NCI-H1105 treated with DMSO at 0.1 percent for 48 hours (cell line): ENCODE results near the gene LRCH2.
"Not testable (repeated sequence)": the region's sequence is repeated elsewhere in the genome, so short reads cannot be mapped to it uniquely, and the experiment has no call there.

Source experiments
- DNase-seq: peaks from one replicate; lab custom pipeline; 2025; lab: John Stamatoyannopoulos, UW

LRCH2 gene

GRCh38 chrX:115209547-115209946 is 24.3 kb downstream of the LRCH2 start:
- not testable (repeated sequence) for DNase-seq

- DNase-seq = no peak
These were observed 29.9 kb downstream of the LRCH2 start for GRCh38 chrX:115204040-115204439.

DNA sequence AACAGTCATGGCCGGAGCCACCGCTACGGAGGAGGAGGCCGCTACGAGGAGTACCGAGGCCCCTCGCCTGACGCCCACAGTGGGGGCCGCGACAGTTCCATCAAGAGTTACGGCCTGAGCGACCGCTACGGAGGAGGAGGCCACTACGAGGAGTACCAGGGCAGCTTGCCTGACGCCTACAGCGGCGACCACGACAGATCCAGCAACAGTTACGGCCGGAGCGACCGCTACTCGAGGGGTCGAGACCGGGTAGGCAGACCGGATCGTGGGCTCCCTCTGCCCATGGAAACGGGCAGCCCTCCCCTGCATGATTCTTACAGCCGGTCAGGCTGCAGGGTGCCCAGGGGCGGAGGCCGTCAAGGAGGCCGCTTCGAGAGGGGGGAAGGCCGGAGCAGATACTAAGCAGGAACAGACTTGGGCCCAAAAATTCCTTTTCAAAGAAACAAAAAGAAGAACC is 41.6 kb downstream of the LRCH2 start:
- DNase-seq = no peak

DNA sequence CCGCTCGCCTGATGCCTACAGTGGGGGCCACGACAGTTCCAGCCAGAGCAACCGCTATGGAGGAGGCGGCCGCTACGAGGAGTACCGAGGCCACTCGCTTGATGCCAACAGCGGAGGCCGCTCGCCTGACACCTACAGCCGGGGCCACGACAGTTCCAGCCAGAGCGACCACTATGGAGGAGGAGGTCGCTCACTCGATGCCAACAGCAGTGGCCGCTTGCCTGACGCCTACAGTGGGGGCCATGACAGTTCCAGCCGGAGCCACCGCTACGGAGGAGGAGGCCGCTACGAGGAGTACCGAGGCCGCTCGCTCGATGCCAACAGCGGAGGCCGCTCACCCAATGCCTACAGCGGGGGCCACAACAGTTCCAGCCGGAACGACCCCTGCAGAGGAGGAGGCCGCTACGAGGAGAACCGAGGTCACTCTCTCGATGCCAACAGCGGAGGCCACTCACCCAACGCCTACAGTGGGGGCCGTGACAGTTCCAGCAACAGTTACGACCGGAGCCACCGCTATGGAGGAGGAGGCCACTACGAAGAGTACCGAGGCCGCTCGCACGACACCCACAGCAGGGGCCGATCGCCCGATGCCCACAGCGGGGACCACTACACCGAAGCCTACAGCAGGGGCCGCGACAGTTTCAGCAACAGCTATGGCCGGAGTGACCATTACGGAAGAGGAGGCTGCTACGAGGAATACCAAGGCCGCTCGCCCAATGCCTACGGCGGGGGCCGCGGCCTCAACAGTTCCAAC is 42.2 kb downstream of the LRCH2 start:
- no peak for DNase-seq

DNA sequence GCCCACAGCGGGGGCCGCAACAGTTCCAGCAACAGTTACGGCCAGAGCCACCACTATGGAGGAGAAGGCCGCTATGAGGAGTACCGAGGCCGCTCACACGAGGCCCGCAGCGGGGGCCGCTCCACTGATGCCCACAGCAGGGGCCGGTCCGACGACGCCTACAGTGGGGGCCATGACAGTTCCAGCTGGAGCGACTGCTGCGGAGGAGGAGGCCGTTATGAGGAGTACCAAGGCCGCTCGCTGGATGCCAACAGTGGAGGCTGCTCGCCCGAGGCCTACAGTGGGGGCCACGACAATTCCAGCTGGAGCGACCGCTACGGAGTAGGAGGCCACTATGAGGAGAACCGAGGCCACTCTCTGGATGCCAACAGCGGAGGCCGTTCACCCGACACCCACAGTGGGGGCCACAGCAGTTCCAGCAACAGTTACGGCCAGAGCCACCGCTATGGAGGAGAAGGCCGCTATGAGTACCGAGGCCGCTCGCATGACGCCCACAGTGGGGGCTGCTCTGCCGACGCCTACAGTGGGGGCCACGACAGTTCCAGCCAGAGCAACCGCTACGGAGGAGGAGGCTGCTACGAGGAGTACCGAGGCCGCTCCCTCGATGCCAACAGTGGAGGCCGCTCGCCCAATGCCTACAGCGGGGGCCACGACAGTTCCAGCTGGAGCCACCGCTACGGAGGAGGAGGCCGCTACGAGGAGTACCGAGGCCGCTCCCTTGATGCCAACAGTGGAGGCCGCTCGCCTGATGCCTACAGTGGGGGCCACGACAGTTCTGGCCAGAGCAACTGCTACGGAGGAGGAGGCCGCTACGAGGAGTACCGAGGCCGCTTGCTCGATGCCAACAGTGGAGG is 43.0 kb downstream of the LRCH2 start:
- no peak for DNase-seq

DNA sequence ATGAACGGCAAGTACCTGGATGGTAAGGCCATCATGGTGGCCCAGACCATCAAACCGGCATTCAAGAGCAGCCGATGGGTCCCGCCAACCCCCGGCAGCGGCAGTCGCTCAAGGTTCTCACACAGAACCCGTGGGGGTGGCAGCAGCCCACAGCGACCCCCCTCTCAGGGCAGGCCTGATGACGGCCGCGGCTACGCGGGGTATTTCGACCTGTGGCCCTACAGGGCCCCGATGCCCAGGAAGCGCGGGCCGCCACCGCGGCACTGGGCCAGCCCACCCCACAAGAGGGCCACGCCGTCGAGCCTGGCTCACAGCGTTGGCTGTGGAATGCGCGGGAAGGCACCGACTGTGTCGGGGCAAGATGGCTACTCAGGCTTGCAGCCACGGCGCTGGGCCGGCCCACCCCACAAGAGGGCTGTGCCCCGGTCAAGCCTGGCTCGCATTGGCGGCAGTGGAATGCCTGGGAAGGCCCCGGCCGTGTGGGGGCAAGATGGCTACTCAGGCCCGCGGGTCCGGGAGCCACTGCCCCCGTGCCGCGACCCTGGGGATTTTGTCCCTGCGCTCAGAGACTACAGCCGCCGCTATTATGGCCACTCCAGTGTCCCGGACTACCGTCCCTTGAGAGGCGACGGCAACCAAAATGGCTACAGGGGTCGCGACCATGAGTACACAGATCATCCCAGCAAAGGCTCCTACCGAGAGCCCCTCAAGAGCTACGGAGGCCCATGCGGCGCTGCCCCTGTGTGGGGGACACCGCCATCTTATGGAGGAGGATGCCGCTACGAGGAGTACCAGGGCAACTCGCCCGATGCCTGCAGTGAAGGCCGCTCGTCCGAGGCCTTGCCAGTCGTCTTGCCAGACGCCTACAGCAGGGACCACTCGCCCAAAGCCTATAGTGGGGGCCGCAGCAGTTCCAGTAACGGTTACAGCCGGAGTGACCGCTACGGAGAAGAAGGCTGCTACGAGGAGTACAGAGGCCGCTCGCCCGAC is 44.0 kb downstream of the LRCH2 start:
- DNase-seq = no peak

- no peak for DNase-seq
These were observed 44.8 kb downstream of the LRCH2 start, which contains the start of gene RBMXL3 for GRCh38 chrX:115189110-115189509. Gene RBMXL3 (plus strand): TSS chrX:115189410. CDS start chrX:115189442, 32 bp downstream.

DNA sequence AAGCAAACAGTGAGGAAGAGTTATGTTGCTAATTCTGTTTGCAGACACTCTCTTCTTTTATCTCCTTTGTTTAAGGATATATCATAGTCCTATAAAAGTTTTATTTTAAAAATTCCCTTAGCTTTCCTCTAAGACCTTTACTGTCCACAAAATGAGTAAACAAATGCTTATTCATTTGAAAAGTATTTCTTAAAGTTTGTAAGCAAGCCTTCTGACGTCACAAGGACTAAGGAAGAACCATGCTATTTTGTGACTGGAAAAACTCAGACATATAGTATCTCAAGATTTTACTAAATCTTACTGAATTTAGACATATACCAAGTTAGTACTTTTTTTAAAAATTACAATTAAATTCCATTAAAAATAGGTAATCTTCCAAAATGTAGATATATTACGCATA is 49.9 kb downstream of the LRCH2 start:
- no peak for DNase-seq

- DNase-seq = no peak
These were observed 55.4 kb downstream of the LRCH2 start for GRCh38 chrX:115178473-115178872.

DNA sequence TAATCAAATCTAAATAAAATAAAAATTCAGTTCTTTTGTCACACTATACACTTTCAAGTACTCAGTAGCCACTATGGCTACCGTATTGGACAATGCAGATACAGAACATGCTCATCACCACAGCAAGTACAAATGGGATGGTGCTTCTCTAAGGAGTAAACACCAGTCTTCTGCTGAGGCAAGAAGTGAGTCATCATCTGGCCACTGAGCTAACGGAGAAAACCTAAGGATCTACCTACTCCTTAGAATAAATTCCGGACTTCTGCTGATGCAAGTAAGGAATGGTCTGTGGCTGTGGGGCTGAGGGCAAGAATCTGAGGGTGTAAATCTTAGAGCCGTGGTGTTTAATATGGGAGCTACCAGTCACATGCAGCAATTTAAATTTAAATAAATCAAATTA is 56.0 kb downstream of the LRCH2 start:
- no peak for DNase-seq

DNA sequence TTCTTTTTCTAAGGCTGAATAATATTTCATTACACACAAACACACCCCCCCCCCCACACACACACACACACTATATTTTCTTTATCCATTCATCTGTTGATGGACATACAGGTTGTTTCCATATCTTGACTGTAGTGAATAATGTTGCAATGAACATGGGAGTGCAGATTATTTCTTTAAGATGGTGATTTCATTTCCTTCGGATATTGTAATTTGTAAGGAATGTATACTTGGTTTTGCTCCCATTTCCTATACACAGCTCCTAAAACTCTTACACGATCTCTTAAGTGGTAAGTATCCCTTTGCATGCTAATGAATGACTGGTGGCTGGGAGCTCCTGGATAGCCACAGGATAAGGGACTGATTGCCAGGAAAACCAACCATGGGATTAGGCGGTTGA is 59.3 kb downstream of the LRCH2 start:
- DNase-seq = no peak

DNA sequence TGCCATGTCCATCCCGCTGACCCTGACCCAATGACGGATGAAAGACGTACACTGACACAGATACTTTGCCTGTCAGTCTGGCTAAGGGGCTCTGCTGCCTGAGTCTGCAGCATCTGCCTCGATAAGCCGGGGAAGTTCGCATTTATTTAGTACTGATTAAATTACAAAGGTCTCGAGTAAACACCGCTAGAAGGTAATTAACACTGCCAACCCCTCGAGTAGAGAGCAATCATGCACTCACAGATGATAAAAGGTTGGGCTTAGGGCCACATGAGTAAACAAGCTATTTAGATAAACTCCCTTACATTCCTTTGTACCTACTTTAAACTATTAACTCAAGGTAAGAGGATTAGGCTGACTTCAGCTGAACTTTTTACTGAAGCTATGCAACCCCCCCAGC is 60.7 kb downstream of the LRCH2 start:
- DNase-seq = no peak

DNA sequence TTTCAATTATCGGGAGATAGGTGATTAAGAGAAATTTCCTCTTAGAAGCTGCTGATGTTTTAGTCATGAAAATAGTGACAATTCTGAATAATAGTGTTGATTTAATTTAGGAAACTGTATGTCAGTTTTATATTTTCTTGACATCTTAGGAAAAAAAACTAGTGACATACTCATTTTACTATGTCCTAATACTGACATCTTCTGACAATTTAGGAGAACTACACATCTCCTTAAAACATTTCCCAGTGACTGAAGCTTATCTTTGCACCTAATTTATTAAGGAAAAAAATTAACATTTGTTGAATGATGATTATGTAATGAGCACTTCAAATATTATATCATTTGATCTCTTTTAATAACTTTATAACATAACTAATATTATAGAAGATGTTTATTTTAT is 86.7 kb downstream of the LRCH2 start:
- peak; percentile 51 for DNase-seq

DNA sequence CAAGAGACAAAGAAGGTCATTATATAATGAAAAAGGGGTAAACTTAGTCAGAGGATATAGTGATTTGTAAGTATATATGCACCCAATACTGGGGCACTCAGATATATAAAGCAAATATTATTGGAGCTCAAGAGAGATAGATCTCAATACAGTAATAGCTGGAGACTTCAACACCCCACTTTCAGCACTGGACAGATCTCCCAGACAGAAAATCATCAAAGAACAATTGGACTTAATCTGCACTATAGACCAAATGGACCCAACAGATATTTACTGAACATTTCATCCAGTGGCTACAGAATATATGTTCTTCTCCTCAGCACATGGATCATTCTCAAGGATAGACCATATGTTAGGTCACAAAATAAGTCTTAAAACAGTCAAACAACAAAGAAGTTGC is 91.8 kb downstream of the LRCH2 start:
- DNase-seq = no peak

DNA sequence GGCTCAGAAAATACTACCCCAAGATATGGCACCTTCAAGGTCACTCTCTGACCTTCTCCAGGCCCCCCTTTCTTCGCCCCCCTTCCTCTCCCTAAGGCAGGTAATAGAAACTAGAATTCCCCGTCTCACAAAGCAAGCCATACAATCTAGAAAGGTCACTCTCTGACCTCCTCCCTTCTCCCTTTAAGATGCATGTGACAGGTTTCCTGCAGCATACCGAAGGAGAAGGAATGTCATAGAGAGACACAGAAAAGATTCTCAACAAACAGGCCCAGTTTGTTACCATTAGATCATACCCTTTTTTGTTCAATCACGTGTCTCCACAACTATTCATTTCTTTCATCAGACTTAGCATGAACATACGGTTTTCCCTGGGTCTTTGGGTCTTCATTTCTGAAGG is 95.9 kb downstream of the LRCH2 start:
- no peak for DNase-seq

DNA sequence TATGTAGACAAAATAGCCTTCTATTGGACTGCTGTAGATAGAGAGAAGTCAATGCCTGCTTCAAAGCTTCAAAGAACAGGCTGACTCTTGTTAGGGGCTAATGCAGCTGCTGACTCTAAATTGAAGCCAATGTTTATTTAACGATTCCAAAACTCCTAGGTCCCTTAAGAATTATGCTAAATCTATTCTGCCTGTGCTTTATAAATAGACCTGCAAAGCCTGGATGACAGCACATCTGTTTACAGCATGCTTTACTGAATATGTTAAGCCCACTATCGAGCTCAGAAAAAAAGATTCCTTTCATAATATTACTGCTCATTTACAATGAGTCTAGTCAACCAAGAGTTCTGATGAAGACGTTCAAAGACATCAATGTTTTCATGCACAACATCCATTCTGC is 99.5 kb downstream of the LRCH2 start:
- DNase-seq = no peak

DNA sequence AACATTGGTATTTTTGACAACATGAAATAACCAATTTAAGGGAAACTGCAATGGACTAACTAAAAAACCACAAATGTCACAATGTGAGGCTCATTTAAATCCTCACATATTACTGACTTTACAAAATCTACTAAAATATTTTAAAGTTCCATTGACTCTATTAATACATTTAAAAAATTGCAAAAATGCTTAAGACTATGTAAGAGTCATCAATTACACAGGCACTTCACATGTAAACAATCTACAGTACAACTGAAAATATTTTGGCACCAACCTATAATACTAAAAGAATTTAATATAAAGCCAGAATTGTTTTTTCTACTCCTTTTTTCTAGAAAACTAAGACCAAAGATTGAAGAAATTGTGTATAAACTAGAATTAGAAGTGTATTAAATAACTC is 121.5 kb downstream of the LRCH2 start:
- DNase-seq = no peak

- no peak for DNase-seq
These were observed 135.0 kb downstream of the LRCH2 start for GRCh38 chrX:115098897-115099296.

DNA sequence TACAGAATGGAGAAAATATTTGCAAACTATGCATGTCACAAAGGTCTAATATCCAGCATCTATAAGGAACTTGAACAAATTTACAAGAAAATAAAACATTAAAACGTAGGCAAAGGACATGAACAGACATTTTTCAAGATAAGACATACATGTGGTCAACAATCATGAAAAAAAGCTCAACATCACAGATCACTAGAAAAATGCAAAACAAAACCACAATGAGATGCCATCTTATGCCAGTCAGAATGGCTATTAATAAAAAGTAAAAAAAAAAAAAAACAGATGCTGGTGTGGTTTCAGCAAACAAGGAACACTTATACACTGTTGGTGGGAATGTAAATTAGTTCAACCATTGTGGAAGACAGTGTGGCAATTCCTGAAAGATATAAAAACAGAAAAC is 140.7 kb downstream of the LRCH2 start:
- DNase-seq = no peak

- no peak for DNase-seq
These were observed 144.5 kb downstream of the LRCH2 start for GRCh38 chrX:115089419-115089818.

GRCh38 chrX:115068896-115069295 is 165.0 kb downstream of the LRCH2 start:
- DNase-seq = no peak

- no peak for DNase-seq
These were observed 166.1 kb downstream of the LRCH2 start for GRCh38 chrX:115067812-115068211.
